ENCODE measurements around the gene CEP170.
"Not testable (repeated sequence)": the region's sequence is repeated elsewhere in the genome, so short reads cannot be mapped to it uniquely, and the experiment has no call there.

The CEP170 gene

GRCh38 chr1:243236604-243237252 lies 18.4 kb downstream of the CEP170 start:
- no peak for DNase-seq (ENCODE audit: low read depth in 2 of 2, low spot score in 1 of 2)

- no peak for DNase-seq (ENCODE audit: low read depth in 2 of 2, low spot score in 1 of 2)
These were observed 20.0 kb downstream of the CEP170 start for GRCh38 chr1:243234978-243235647.

GRCh38 chr1:243233908-243234307 lies 21.2 kb downstream of the CEP170 start:
- DNase-seq (ENCODE audit: low read depth in 2 of 2, low spot score in 1 of 2) = no peak

GRCh38 chr1:243230914-243231313 lies 24.2 kb downstream of the CEP170 start:
- DNase-seq (ENCODE audit: low read depth in 2 of 2, low spot score in 1 of 2) = no peak

- DNase-seq (ENCODE audit: low read depth in 2 of 2, low spot score in 1 of 2) = no peak
These were observed 25.6 kb downstream of the CEP170 start for GRCh38 chr1:243229526-243229925.

DNA sequence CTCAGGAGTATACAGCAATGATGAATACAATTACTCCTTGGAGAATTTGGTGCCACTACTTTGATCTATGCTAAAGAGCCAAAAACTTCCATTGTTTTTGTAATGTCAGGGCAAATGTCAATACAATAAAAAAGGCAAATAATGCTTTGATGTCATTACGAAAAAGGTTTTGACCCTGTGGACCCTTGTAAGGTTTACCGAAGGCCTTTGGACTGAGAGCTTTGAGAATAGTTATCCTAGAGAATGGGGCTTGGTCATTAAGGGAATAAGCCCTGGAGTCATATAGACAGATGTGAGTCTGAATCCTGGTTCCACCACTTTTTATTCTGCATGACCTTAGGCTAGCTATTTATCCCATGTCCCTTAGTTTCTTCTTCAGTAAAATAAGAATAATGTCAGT lies 27.5 kb downstream of the CEP170 start:
- DNase-seq (ENCODE audit: low read depth in 2 of 2, low spot score in 1 of 2) = no peak

DNA sequence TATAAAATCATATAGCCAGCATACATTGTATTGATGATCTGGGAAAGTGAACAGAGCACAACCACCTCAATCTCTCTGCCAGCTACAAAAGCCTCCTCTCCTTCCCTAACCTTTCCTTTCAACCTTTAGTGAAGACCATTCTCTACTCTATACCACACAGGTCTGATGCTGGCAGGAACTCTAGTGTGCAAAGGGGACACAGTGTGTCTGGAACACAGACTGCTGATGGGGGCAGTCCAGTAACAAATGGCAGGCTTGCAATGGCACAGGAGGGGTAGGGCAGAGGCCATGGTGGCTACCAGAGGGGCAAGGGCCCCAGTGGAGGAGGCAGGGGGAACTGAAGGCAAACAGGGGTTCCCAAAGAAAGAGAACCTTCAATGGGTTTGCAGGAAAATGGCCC lies 37.0 kb downstream of the CEP170 start:
- no peak for DNase-seq (ENCODE audit: low read depth in 2 of 2, low spot score in 1 of 2)

- DNase-seq (ENCODE audit: low read depth in 2 of 2, low spot score in 1 of 2) = no peak
These were observed 37.7 kb downstream of the CEP170 start for GRCh38 chr1:243217349-243217748.

DNA sequence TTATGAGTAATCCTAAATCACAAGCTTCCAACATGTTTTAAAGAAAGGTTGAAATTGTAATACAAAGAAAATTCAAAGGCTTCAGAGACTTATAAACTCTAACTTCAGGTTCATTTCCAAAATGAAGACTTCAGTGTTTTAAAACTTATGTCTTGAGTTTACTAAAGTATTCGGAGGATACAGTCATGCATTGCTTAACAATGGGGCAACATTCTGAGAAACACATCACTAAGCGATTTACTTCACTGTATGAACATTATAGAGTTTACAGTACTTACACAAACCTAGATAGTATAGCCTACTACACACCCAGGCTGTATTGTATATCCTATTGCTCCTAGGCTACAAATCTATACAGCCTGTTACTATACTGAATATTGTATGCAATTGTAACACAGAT lies 38.3 kb downstream of the CEP170 start:
- no peak for DNase-seq (ENCODE audit: low read depth in 2 of 2, low spot score in 1 of 2)

DNA sequence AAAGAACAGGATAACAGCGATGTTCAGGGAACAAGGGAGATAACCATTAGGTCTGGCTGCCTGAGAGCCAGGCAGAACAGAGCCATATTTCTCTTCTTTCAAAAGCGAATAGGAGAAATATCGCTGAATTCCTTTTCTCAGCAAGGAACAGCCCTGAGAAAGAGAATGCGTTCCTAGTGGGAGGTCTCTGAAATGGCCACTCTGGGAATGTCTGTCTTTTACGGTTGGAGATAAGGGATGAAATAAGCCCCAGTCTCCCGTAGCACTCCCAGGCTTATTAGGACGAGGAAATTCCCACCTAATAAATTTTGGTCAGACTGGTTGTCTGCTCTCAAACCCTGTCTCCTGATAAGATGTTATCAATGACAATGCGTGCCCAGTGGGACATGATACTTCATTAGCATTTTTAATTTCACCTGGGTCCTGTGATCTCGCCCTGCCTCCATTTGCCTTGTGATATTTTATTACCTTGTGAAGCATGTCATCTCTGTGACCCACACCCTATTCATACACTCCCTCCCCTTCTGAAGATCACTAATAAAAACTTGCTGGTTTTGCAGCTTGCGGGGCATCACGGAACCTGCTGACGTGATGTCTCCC lies 39.7 kb downstream of the CEP170 start:
- not testable (repeated sequence) for DNase-seq (ENCODE audit: low read depth in 2 of 2, low spot score in 1 of 2)

DNA sequence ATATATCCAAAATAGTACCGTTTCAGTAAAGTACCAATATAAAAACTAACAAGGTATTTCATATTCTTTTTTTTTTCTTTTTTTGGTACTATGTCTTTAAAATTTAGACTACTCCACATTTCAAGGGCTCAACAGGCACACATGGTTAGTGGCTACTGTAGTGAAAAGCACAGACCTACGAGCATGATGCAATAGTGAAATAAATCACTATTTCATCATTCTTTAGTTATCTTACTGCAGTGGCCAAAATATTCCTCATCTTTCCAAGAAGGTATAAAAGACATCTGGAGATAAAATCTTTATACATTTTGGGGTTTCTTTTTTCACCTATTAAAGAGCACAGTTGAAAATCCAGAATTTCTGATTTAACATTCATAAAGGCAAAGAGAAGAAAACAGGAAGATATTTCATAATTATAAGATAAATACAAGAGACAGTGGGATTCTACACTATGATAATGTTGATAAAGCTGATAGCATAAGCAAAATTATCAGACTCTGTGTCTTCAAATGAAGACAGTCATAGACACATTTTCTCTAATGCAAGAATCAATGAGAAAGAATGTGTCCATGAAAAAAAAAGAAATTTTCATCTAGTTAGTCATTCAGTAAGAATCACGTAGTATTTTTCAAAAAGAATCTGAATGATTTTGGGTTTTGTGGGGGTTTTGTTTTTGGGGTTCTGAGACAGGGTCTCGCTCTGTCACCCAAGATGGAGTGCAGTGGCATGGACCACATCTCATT lies 41.9 kb downstream of the CEP170 start:
- no peak for DNase-seq (ENCODE audit: low read depth in 2 of 2, low spot score in 1 of 2)

DNA sequence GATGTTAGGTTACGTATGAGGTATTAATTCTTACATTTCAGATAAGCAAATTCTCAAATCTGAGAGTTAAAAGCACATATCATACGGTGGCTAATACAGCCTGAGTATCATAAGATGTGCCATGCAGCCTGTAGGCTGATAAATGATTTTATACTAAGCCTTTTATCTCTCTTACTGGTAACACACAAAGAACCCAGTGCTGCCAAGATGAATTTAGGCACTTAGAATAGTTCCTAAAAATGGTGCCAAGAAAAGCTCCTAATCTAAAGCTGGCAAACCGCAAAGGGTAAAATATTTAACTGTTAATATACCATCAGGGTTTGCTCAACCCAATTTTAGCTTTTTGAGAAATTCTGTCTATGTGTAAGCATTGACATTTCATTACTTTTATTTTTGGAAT lies 43.1 kb downstream of the CEP170 start:
- DNase-seq (ENCODE audit: low read depth in 2 of 2, low spot score in 1 of 2) = not testable (repeated sequence)

GRCh38 chr1:243205026-243205501 lies 50.0 kb downstream of the CEP170 start:
- not testable (repeated sequence) for DNase-seq (ENCODE audit: low read depth in 2 of 2, low spot score in 1 of 2)

- not testable (repeated sequence) for DNase-seq (ENCODE audit: low read depth in 2 of 2, low spot score in 1 of 2)
These were observed 50.7 kb downstream of the CEP170 start for GRCh38 chr1:243204336-243204735.

DNA sequence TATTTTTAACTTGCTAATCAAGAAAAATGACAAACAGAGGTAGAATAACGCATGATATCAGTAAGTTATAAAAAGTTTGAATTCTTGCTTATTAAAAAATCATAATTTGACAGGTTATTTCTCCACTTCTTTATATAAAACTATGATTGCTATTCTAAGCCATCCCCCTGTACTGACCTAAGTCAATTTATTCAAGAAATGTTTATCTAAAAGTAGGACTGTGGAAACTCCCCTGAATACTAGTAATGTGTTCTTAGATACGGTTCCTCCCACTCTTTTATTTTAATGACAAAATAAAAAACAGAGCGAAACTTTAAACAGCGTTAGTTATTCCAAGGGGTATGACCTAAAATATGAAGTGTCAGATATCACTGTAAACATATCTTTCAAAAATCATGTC lies 51.9 kb downstream of the CEP170 start:
- DNase-seq (ENCODE audit: low read depth in 2 of 2, low spot score in 1 of 2) = not testable (repeated sequence)

DNA sequence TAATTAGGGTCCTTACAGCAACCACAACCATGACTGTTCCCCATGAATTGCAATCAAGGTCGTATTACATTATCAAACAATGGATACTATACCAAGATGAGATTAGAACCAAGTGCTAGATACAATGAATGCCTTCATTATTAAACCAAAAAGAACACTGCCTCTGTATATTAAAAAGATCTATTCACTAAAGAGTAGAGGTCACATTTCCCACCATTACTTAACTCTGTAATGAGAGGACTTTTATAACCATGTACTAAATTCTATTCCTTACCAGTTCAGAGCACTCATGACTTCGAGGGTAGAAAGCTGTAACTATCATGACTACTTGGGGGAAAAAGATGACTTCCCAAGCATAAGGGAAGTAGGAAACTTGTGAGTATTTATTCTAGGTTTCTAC lies 53.8 kb downstream of the CEP170 start:
- not testable (repeated sequence) for DNase-seq (ENCODE audit: low read depth in 2 of 2, low spot score in 1 of 2)

DNA sequence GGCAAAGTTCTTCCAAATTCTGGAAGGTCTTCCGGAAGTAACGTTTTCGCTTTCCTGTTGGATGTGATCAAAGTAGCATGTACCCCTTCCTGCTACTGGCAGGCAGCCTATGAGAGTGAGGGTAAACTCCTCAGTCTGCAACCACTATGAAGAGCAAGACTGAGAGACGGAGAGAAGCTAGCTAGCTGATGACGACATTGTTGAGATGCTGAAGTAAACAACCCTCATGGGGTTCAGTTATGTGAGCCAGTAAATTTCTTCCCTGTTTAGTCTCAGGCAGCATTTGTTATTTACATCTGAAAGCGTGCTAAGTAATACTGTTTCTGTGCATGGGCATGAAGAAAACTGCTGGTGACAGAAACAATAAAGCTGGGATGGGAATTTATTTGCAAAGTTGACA lies 57.6 kb downstream of the CEP170 start:
- DNase-seq (ENCODE audit: low read depth in 2 of 2, low spot score in 1 of 2) = not testable (repeated sequence)

GRCh38 chr1:243193330-243193729 lies 61.8 kb downstream of the CEP170 start:
- not testable (repeated sequence) for DNase-seq (ENCODE audit: low read depth in 2 of 2, low spot score in 1 of 2)

GRCh38 chr1:243186201-243186995 lies 68.7 kb downstream of the CEP170 start:
- DNase-seq (ENCODE audit: low read depth in 2 of 2, low spot score in 1 of 2) = not testable (repeated sequence)

- not testable (repeated sequence) for DNase-seq (ENCODE audit: low read depth in 2 of 2, low spot score in 1 of 2)
These were observed 70.3 kb downstream of the CEP170 start for GRCh38 chr1:243184787-243185186.

- not testable (repeated sequence) for DNase-seq (ENCODE audit: low read depth in 2 of 2, low spot score in 1 of 2)
These were observed 71.4 kb downstream of the CEP170 start for GRCh38 chr1:243183661-243184060.
